Measurements from ENCODE around the gene MTMR11. TPM values are rescaled to one million over a fixed set of nuclear protein-coding genes. Genes with fewer than 3 reads are reported as not detected.

The MTMR11 gene
- total and polyA plus RNA-seq, 2 of the 8 experiments (the other 6 are each of a cell fraction or from before 2014, with no cell fraction given) = 3.7 to 4.8 TPM

DNA sequence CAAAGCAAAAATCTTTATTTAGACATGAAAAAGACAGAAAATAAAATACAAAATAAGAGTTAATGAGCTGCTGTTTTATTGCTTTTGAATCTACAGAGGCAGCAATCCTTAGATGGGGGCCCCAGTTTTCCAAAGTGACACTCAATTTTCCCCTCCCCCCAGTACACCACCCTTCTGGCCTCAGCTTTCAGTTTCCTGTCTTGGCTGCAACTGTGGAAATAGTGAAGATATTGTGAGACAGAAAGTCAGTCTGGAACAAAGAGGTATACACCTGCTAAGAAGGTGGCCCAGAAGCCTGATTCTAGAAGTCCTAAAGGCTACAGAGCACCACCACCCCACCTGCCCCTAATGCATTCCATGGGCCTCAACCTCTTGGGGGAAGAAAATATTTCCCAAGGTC is 1.1 kb upstream of the MTMR11 start:
- Histone ChIP-seq H2AK5ac (ENCODE audit: low read depth, low read length) (no peak overlapping the region), H3K4me2 (ENCODE audit: insufficient read depth in 1 of 2, low read depth in 2 of 2, low read length in 2 of 2) (peak overlapping the region; percentile 64 to 77; a peak in 3 of 4 replicates), H3K4me3 (ENCODE audit: extremely low read depth in 1 of 4, insufficient read depth in 2 of 4, low read depth in 3 of 4, low read length in 4 of 4) (peak overlapping the region in 1 of 4 experiments; percentile 55; a peak in 3 of 8 replicates), H2BK15ac (ENCODE audit: low read length) (no peak overlapping the region), H2BK12ac (ENCODE audit: low read depth, low read length) (peak overlapping the region; percentile 52; the same call in 1 of the 2 replicates), H3K23me2 (ENCODE audit: low read depth, low read length) (peaks cover 2% of the 10 kb centered on the region; the same call in 1 of the 2 replicates), H2AFZ (ENCODE audit: low read length) (no peak overlapping the region), H4K20me1 (replicated peaks in 1 of 2; ENCODE audit: control insufficient read depth in 1 of 2, insufficient read depth in 2 of 2, low read length in 2 of 2) (no peaks in the 10 kb centered on the region), H3K4me1 (replicated peaks in 1 of 4; ENCODE audit: control insufficient read depth in 3 of 4, insufficient read depth in 4 of 4, low read length in 3 of 4) (peaks cover 5 to 22% (median 13%) of the 10 kb centered on the region in 4 experiments), H4K91ac (replicated peaks; ENCODE audit: insufficient read length, low read length) (peak overlapping the region; percentile 45), H3K9ac (replicated peaks in 1 of 4; ENCODE audit: extremely low read depth in 1 of 4, low read depth in 3 of 4, low read length in 3 of 4) (no peak overlapping the region; a peak in 1 of 7 replicates), H3K9me3 (ENCODE audit: insufficient read depth in 2 of 2, low read depth in 1 of 2, low read length in 1 of 2) (no peaks in the 10 kb centered on the region), H3K79me1 (ENCODE audit: low read depth, low read length) (no peaks in the 10 kb centered on the region), H3K14ac (ENCODE audit: insufficient read length) (no peak overlapping the region), H4K5ac (ENCODE audit: insufficient read length, low read depth, low read length) (no peak overlapping the region), H3K23ac (ENCODE audit: insufficient read length) (no peak overlapping the region), H3K79me2 (ENCODE audit: control insufficient read depth in 1 of 2, insufficient read depth in 2 of 2, low read length in 2 of 2) (no peaks in the 10 kb centered on the region), H2BK120ac (replicated peaks; ENCODE audit: low read depth, low read length) (no peak overlapping the region), H3K27me3 (replicated peaks in 1 of 4; ENCODE audit: control insufficient read depth in 3 of 4, extremely low read depth in 1 of 4, insufficient read depth in 3 of 4, low read length in 3 of 4) (no peaks in the 10 kb centered on the region), H3K18ac (ENCODE audit: extremely low read depth, low read length) (no peak overlapping the region; the same call in 1 of the 2 replicates), H2BK20ac (ENCODE audit: low read length) (no peak overlapping the region), H3K56ac (replicated peaks; ENCODE audit: insufficient read length, low read depth, low read length) (no peak overlapping the region), H3K36me3 (ENCODE audit: control insufficient read depth in 2 of 4, insufficient read depth in 4 of 4, low read length in 3 of 4) (no peaks in the 10 kb centered on the region), H3K27ac (ENCODE audit: low read depth, low read length) (no peak overlapping the region), H4K8ac (ENCODE audit: extremely low read depth, insufficient read depth, low read length) (no peak overlapping the region), H2BK5ac (ENCODE audit: low read depth, low read length) (0 out of 2 replicates have a peak overlapping the region, but pooled peaks have one; percentile 60), H3K4ac (replicated peaks; ENCODE audit: insufficient read length, low read depth, low read length) (no peak overlapping the region)
- no peak for DNase-seq (ENCODE audit: low read depth in 1 of 2, low spot score in 2 of 2)
- ChIA-PET POLR2A (ENCODE audit: partially characterized antibody) (interaction anchor here (0.6 to 5.8 kb wide), 13 partner anchors 8 to 227 kb away, joined by 3 to 65 read pairs (median 3); partner anchors contain the start of gene SF3B4), CTCF (ENCODE audit: partially characterized antibody) (interaction anchor here (0.7 to 2.3 kb wide), 4 partner anchors 22 to 250 kb away, joined by 3 to 6 read pairs (median 4); no protein-coding TSS in a partner anchor)
- FAIRE-seq = no peak
- TF ChIP-seq, protein P1, sequence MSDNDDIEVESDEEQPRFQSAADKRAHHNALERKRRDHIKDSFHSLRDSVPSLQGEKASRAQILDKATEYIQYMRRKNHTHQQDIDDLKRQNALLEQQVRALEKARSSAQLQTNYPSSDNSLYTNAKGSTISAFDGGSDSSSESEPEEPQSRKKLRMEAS (IDR thresholded peaks at IDR 0.05) = no peak
- TF ChIP-seq POU5F1 (IDR thresholded peaks at IDR 0.05; ENCODE audit: low read depth, low read length) = no peak
- TF ChIP-seq EGR1 (IDR thresholded peaks at IDR 0.05; ENCODE audit: borderline replicate concordance, low read depth, low read length) = no peak
- TF ChIP-seq ZNF274 (IDR thresholded peaks at IDR 0.05; ENCODE audit: borderline replicate concordance, extremely low read depth, low read length) = no peak
- TF ChIP-seq SP1 (IDR thresholded peaks at IDR 0.05; ENCODE audit: low read depth, low read length) = no peak
- no peak for TF ChIP-seq EP300 (IDR thresholded peaks at IDR 0.05; ENCODE audit: borderline replicate concordance in 1 of 2, low read depth in 2 of 2, low read length in 2 of 2)
- TF ChIP-seq TEAD4 (IDR thresholded peaks at IDR 0.05; ENCODE audit: low read depth, low read length) = no peak
- no peak for TF ChIP-seq CHD2 (IDR thresholded peaks at IDR 0.05; ENCODE audit: low read length)
- TF ChIP-seq, protein P2, sequence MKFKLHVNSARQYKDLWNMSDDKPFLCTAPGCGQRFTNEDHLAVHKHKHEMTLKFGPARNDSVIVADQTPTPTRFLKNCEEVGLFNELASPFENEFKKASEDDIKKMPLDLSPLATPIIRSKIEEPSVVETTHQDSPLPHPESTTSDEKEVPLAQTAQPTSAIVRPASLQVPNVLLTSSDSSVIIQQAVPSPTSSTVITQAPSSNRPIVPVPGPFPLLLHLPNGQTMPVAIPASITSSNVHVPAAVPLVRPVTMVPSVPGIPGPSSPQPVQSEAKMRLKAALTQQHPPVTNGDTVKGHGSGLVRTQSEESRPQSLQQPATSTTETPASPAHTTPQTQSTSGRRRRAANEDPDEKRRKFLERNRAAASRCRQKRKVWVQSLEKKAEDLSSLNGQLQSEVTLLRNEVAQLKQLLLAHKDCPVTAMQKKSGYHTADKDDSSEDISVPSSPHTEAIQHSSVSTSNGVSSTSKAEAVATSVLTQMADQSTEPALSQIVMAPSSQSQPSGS (IDR thresholded peaks at IDR 0.05; ENCODE audit: low read length) = no peak
- no peak for TF ChIP-seq YY1 (IDR thresholded peaks at IDR 0.05; ENCODE audit: low read depth, low read length)
- TF ChIP-seq RFX5 (IDR thresholded peaks at IDR 0.05; ENCODE audit: borderline replicate concordance, low read depth, low read length) = no peak
- TF ChIP-seq RAD21 (IDR thresholded peaks at IDR 0.05 in 1 of 2, conservative IDR thresholded peaks at IDR 0.05 in 1 of 2; ENCODE audit: low read depth in 2 of 2, low read length in 2 of 2) = no peak

Data from H1 (cell line).